ENCODE data around the gene FLNB.

DNA sequence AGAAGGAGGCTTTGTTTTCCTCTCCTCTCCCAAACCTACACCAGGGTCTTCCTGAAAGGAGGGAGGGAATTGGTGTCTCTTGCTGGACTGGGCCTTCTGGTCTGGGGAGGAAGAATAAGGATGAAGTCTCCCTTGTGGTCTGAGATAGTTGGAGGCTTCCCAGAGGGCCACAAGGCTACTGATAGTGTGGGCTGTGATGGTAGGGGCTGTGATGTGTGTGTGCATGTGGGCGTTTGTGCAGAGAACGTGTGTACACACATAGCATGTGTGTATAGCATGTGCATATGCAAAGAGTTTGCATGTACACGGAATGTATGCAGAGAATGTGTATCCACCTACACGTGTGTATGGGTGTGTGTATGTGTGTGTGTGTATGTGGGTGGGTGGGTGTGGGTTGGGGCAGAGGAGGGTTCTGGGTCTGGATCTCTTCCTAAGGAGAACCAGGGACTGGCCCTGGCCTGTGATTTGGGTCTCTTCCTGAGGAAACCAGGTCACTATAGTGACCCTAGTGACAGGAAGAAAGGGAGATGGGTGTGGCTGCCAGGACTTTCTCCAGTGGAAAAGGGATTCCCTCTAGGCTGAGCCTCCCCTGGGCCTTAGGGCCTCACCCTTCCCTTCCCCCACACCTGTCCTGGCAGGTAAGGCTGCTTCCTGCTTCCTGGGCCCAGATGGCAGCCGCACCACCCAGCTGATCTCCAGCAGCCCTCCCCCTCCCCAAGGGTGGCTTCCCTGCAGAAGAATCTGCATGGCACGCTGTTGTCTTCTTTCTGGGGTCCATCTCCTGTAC is 1.7 kb downstream of the FLNB start:
- TF ChIP-seq, protein P1, sequence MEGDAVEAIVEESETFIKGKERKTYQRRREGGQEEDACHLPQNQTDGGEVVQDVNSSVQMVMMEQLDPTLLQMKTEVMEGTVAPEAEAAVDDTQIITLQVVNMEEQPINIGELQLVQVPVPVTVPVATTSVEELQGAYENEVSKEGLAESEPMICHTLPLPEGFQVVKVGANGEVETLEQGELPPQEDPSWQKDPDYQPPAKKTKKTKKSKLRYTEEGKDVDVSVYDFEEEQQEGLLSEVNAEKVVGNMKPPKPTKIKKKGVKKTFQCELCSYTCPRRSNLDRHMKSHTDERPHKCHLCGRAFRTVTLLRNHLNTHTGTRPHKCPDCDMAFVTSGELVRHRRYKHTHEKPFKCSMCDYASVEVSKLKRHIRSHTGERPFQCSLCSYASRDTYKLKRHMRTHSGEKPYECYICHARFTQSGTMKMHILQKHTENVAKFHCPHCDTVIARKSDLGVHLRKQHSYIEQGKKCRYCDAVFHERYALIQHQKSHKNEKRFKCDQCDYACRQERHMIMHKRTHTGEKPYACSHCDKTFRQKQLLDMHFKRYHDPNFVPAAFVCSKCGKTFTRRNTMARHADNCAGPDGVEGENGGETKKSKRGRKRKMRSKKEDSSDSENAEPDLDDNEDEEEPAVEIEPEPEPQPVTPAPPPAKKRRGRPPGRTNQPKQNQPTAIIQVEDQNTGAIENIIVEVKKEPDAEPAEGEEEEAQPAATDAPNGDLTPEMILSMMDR (conservative IDR thresholded peaks at IDR 0.05), result no peak
- no peak for TF ChIP-seq ZFX (IDR thresholded peaks at IDR 0.05)
